Measurements from ENCODE around the gene HIGD2A.

The HIGD2A gene

GRCh38 chr5:176394881-176395675 is 6.5 kb downstream of the HIGD2A start:
- Histone ChIP-seq H3K36me3 (peaks cover 33% of the 10 kb centered on the region), H3K4me1 (peaks cover 9% of the 10 kb centered on the region; the same call in 1 of the 2 replicates), H3K9me3 (no peaks in the 10 kb centered on the region), H3K27me3 (no peaks in the 10 kb centered on the region), H3K4me3 (ENCODE audit: low read depth, low read length) (no peak overlapping the region)
- no peak for TF ChIP-seq CTCF (IDR thresholded peaks at IDR 0.05; ENCODE audit: low read depth, low read length)
- DNase-seq: peak; percentile 39

GRCh38 chr5:176396330-176396729 is 7.8 kb downstream of the HIGD2A start:
- peak; percentile 40; the same call in 1 of the 2 replicates for TF ChIP-seq CTCF (IDR thresholded peaks at IDR 0.05; ENCODE audit: low read depth, low read length)
- Histone ChIP-seq H3K9me3 (no peaks in the 10 kb centered on the region), H3K36me3 (peaks cover 21% of the 10 kb centered on the region), H3K4me3 (ENCODE audit: low read depth, low read length) (no peak overlapping the region), H3K27me3 (no peaks in the 10 kb centered on the region), H3K4me1 (peaks cover 9% of the 10 kb centered on the region; the same call in 1 of the 2 replicates)
- DNase-seq: peak; percentile 55

GRCh38 chr5:176397736-176398420 is 9.3 kb downstream of the HIGD2A start:
- no peak for TF ChIP-seq CTCF (IDR thresholded peaks at IDR 0.05; ENCODE audit: low read depth, low read length)
- H3K4me1 ChIP-seq: peaks cover 9% of the 10 kb centered on the region

GRCh38 chr5:176400382-176401156 is 12.0 kb downstream of the HIGD2A start:
- no peaks in the 10 kb centered on the region for H3K9me3 ChIP-seq
- no peak for TF ChIP-seq CTCF (IDR thresholded peaks at IDR 0.05; ENCODE audit: low read depth, low read length)
- no peak overlapping the region for H3K4me3 ChIP-seq (ENCODE audit: low read depth, low read length)
- no peaks in the 10 kb centered on the region for H3K36me3 ChIP-seq
- no peaks in the 10 kb centered on the region for H3K27me3 ChIP-seq
- H3K4me1 ChIP-seq: peaks cover 9% of the 10 kb centered on the region
- DNase-seq: no peak

More at GRCh38 chr5:176397736-176398420, 9.3 kb downstream of the HIGD2A start:
- Histone ChIP-seq H3K9me3 (no peaks in the 10 kb centered on the region), H3K4me3 (ENCODE audit: low read depth, low read length) (no peak overlapping the region), H3K27me3 (no peaks in the 10 kb centered on the region), H3K36me3 (peaks cover 10% of the 10 kb centered on the region)
- DNase-seq: no peak

GRCh38 chr5:176401281-176402205 is 13.0 kb downstream of the HIGD2A start:
- no peaks in the 10 kb centered on the region for H3K27me3 ChIP-seq
- no peak overlapping the region for H3K4me3 ChIP-seq (ENCODE audit: low read depth, low read length)
- no peak for DNase-seq
- TF ChIP-seq CTCF (IDR thresholded peaks at IDR 0.05; ENCODE audit: low read depth, low read length): no peak
- peaks cover 4% of the 10 kb centered on the region for H3K4me1 ChIP-seq
- no peaks in the 10 kb centered on the region for H3K36me3 ChIP-seq
- no peaks in the 10 kb centered on the region for H3K9me3 ChIP-seq
